Fibroblast of mammary gland (primary cell): ENCODE data around the gene ESRP2.
A peak's percentile ranks its signal among the peaks of the same experiment; 100 is the strongest.

Source experiments
- DNase-seq: peaks from one replicate; pipeline ENCODE4 v3.0.0-alpha.2; 2010; ENCODE audit warnings: low read depth
- H3K4me3 ChIP-seq: 2 replicates; pipeline ENCODE4 v1.5.1; 2011; ENCODE audit warnings: low read depth, mild to moderate bottlenecking, low read length, moderate library complexity; ENCODE audit not compliant: control insufficient read depth
- TF ChIP-seq, protein P1 (sequence below): conservative IDR thresholded peaks from 2 replicates; pipeline ENCODE4 v1.5.1; 2011; ENCODE audit warnings: low read depth, low read length, inconsistent platforms; ENCODE audit not compliant: control insufficient read depth, insufficient read depth

The ESRP2 gene

DNA sequence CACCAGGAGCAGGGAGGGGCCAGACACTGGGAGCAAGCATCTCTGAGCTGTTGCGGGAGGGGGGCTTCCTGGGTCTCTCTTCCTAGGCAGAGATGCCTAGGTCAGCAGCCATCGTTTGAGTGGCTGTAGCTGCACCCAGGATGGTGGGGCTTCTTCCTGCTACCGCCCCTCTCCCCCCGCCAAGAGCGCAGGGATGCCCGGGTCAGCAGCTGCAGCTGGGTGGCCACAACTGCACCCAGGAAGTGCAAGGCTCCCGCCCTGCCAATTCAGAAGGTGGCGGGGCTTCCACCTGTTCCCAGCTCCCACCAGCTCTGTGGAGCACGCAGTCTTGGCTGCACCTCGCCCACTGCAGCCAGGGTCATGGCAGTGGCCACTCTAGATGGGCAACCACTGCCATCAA lies 47.8 kb downstream of the ESRP2 start:
- H3K4me3 ChIP-seq: no peak overlapping the region
- no peak for DNase-seq
- TF ChIP-seq, protein P1, sequence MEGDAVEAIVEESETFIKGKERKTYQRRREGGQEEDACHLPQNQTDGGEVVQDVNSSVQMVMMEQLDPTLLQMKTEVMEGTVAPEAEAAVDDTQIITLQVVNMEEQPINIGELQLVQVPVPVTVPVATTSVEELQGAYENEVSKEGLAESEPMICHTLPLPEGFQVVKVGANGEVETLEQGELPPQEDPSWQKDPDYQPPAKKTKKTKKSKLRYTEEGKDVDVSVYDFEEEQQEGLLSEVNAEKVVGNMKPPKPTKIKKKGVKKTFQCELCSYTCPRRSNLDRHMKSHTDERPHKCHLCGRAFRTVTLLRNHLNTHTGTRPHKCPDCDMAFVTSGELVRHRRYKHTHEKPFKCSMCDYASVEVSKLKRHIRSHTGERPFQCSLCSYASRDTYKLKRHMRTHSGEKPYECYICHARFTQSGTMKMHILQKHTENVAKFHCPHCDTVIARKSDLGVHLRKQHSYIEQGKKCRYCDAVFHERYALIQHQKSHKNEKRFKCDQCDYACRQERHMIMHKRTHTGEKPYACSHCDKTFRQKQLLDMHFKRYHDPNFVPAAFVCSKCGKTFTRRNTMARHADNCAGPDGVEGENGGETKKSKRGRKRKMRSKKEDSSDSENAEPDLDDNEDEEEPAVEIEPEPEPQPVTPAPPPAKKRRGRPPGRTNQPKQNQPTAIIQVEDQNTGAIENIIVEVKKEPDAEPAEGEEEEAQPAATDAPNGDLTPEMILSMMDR: no peak

DNA sequence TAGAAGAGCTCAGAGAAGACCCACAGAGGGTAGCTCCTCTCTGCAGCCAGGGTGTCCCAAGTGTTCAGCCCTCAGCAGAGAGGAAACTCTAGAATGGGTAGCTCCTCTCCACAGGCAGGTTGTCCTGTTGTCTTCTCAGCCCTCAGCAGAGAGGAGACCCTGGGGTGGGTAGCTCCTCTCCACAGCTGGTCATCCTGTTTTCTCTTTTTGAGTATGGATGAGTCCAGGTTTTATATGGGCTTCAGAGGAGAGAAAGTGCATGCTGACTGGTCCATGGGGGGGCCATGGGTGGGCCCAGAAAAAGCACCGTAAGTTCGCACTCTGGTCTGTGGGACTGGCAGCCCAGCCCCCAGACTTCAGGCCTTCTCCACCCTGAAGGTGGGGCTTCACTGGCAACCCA lies 48.4 kb downstream of the ESRP2 start:
- DNase-seq: no peak
- TF ChIP-seq, protein P1: no peak
- H3K4me3 ChIP-seq: no peak overlapping the region

DNA sequence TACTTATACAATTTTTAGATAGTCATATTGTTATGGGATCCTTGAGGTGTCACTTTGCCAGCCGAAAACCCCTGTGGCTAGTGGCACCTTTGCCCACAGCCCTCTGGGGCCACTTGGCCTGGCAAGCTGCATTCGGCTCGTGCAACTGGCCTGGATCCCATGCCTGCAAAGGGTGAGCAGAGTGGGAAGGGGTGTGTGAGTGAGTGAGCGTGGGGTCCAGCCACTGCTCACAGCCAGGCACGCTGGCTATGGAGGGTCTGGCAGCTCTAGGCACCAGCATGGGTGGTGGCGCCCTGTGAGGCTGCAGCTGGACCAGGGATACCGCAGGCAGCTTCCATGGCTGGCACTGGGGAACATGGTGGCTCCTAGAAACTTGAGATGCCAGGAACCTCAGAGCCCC lies 49.0 kb downstream of the ESRP2 start:
- DNase-seq: no peak
- TF ChIP-seq, protein P1: no peak
- H3K4me3 ChIP-seq: no peak overlapping the region

DNA sequence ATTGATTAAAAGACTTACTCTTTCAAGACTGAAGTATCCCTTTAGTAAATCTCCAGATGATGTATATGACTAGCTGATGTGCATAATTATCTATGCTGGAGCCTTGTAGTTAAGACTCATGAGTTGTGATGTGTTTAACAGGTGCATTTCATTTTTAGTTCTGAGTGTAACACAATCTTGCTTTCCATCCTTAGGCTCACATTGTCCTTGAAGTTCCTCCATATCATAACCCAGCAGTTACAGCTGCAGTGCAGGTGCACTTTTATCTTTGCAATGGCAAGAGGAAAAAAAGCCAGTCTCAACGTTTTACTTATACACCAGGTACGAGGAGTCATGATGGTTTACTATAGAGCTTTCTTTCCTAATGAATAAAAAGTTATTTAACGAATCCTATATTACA lies 52.9 kb downstream of the ESRP2 start:
- H3K4me3 ChIP-seq: no peak overlapping the region
- no peak for DNase-seq
- TF ChIP-seq, protein P1: no peak

DNA sequence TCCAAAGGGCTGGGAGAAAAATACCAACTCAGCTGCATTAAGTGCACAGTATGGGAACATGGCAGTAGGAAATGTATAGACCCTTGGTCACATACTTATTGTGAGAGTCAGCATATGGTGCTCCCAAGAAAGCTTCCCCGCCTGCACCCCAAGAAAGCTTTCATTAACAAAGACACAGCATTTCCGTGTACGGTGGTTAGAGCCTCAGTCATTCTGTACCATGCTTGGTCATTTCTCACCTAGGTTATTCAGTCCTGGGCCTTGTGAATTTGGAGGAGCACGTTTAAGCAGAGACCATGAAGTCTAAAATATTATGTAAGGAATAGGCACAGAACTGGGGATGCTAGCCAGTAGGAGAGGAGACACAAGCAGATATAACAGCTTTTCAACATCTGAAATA lies 56.1 kb downstream of the ESRP2 start:
- DNase-seq: no peak
- H3K4me3 ChIP-seq: no peak overlapping the region
- TF ChIP-seq, protein P1: no peak

DNA sequence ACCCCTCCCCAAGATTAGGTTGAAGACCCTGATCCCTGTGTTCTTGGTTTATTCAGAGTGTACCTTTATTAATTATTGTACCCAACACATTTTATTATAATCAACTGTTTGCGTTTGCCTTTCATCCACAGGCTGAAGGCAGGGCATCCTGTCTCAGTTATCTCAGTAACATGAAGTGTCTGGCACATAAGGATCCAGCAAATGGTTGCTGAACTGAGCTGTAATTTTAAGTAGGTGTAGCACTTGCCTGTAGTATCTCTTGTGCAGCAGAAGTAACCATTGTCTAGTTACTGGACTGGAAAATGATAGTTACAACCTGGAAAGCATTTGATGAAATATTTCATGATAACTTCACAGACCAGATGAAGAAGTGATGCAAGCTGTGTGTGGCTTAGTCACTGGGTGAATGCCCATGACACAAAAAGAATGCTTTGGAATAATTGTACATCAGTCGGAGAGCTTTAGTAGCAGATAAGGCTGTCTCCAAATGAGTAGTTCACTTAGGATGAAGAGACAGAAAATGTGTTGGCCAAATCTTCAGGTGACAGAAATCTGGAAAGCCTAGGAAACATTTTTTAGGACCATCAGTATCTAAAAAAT lies 56.6 kb downstream of the ESRP2 start:
- no peak overlapping the region for H3K4me3 ChIP-seq
- DNase-seq: peak; percentile 15
- TF ChIP-seq, protein P1: no peak
